Lung (tissue), 12 donors: Measurements from ENCODE around the gene GCNT2. TPM values are rescaled to one million over a fixed set of nuclear protein-coding genes. Genes with fewer than 3 reads are reported as not detected.

Source experiments
- ATAC-seq: fragments of 200-7000 bp; cut with Tn5 transposase; one replicate; pipeline ENCODE4 v1.9.1; 2020; ENCODE audit warnings: moderate number of reproducible peaks; ENCODE audit not compliant: insufficient read depth, low FRiP score
- DNase-seq, 3 donors: peaks; one replicate each; pipeline ENCODE4 v3.0.0-alpha.2; 2013 to 2017
- H3K27ac ChIP-seq, 2 donors: one replicate each; pipeline ENCODE4 v1.5.1; 2013; ENCODE audit warnings: mild to moderate bottlenecking in 2 of 2, moderate library complexity in 2 of 2, control low read depth in 1 of 2, inconsistent platforms in 1 of 2, low read depth in 1 of 2, low read length in 1 of 2
- H3K27me3 ChIP-seq, 3 donors: one replicate each; pipeline ENCODE4 v1.5.1; 2013; ENCODE audit warnings: low read length in 2 of 3; ENCODE audit not compliant: control insufficient read depth in 3 of 3, insufficient read depth in 3 of 3
- H3K36me3 ChIP-seq, 4 donors: one replicate each; pipeline ENCODE4 v1.5.1; 2013; ENCODE audit warnings: low read length in 4 of 4, mild to moderate bottlenecking in 1 of 4, moderate library complexity in 1 of 4; ENCODE audit not compliant: control insufficient read depth in 4 of 4, insufficient read depth in 4 of 4
- H3K4me1 ChIP-seq, 5 donors: one replicate each; pipeline ENCODE4 v1.5.1; 2013; ENCODE audit warnings: low read length in 5 of 5, mild to moderate bottlenecking in 2 of 5, moderate library complexity in 1 of 5; ENCODE audit not compliant: control insufficient read depth in 5 of 5, insufficient read depth in 5 of 5
- H3K4me3 ChIP-seq: one replicate; pipeline ENCODE4 v1.5.1; 2013; ENCODE audit warnings: mild to moderate bottlenecking, control low read depth, moderate library complexity
- H3K9ac ChIP-seq, 2 donors: one replicate each; pipeline ENCODE4 v1.5.1; 2013; ENCODE audit warnings: low read length in 2 of 2, control low read depth in 1 of 2; ENCODE audit not compliant: insufficient read depth in 1 of 2
- H3K9me3 ChIP-seq, 4 donors: one replicate each; pipeline ENCODE4 v1.5.1; 2013; ENCODE audit warnings: low read length in 3 of 4, mild to moderate bottlenecking in 1 of 4, moderate library complexity in 1 of 4; ENCODE audit not compliant: control insufficient read depth in 4 of 4, insufficient read depth in 3 of 4
- WGBS, 2 donors: extraction: QIAGEN DNeasy Blood & Tissue Kit; methylation state at CpG; one replicate each; pipeline ENCODE4 v1.1.7; 2013; 5-methylcytosine and 5-hydroxymethylcytosine counted together
- polyA plus RNA-seq, 2 donors: library from polyadenylated mRNA; stranded (reverse); fragments of 200-250 nt; gene quantifications; one replicate each; pipeline ENCODE4 v1.2.1, GENCODE V29; 2013
- total RNA-seq, 2 donors: library from RNA; depleted of rRNA in 1 of 2; stranded (reverse); fragments of >200 nt in 1 of 2; gene quantifications; one replicate each; pipeline ENCODE4 v1.2.1, GENCODE V29; 2014 to 2021
- TF ChIP-seq, protein P1 (sequence below): IDR thresholded peaks from 2 replicates; pipeline ENCODE4 v1.5.1; 2012; ENCODE audit warnings: mild to moderate bottlenecking; ENCODE audit errors: control extremely low read depth, extremely low read depth
- donor health status: control.
- donor health status: control.
- donor health status: Bipolar disorder and iron deficiency.
- donor health status: healthy.
- donor health status: DM: yes; HTN: yes; CAD: no.

The GCNT2 gene
- total and polyA plus RNA-seq, 4 donors: 7.8 to 57.4 (median 15.7) TPM

- H3K9ac ChIP-seq: no peak overlapping the region
- DNase-seq: no peak
- ATAC-seq: no peak
- H3K27me3 ChIP-seq: no peaks in the 10 kb centered on the region
- no peak overlapping the region for H3K27ac ChIP-seq
- TF ChIP-seq, protein P1, sequence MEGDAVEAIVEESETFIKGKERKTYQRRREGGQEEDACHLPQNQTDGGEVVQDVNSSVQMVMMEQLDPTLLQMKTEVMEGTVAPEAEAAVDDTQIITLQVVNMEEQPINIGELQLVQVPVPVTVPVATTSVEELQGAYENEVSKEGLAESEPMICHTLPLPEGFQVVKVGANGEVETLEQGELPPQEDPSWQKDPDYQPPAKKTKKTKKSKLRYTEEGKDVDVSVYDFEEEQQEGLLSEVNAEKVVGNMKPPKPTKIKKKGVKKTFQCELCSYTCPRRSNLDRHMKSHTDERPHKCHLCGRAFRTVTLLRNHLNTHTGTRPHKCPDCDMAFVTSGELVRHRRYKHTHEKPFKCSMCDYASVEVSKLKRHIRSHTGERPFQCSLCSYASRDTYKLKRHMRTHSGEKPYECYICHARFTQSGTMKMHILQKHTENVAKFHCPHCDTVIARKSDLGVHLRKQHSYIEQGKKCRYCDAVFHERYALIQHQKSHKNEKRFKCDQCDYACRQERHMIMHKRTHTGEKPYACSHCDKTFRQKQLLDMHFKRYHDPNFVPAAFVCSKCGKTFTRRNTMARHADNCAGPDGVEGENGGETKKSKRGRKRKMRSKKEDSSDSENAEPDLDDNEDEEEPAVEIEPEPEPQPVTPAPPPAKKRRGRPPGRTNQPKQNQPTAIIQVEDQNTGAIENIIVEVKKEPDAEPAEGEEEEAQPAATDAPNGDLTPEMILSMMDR: no peak
- no peak overlapping the region for H3K4me3 ChIP-seq
- peaks cover 0 to 2% (median under 1%) of the 10 kb centered on the region in 4 donors for H3K9me3 ChIP-seq
- no peaks in the 10 kb centered on the region for H3K36me3 ChIP-seq
- WGBS, 2 donors: 81 to 87% methylated on average over 14 of the region's 14 CpGs
- peaks cover 0 to 11% (median 6%) of the 10 kb centered on the region in 5 donors for H3K4me1 ChIP-seq
These were observed 70.4 kb downstream of the GCNT2 start for GRCh38 chr6:10591422-10592160.

GRCh38 chr6:10595731-10596664 lies 74.8 kb downstream of the GCNT2 start:
- peak overlapping the region in 1 of 2 donors; percentile 19 for H3K27ac ChIP-seq
- 73 to 78% methylated on average over 11 of the region's 11 CpGs for WGBS, 2 donors
- ATAC-seq (no peak), DNase-seq (no peak)
- no peak overlapping the region for H3K4me3 ChIP-seq
- H3K4me1 ChIP-seq: peaks cover 0 to 3% (median 0%) of the 10 kb centered on the region in 5 donors
- no peaks in the 10 kb centered on the region for H3K9me3 ChIP-seq
- H3K27me3 ChIP-seq: no peaks in the 10 kb centered on the region
- H3K36me3 ChIP-seq: no peaks in the 10 kb centered on the region
- TF ChIP-seq, protein P1: no peak
- H3K9ac ChIP-seq: no peak overlapping the region

GRCh38 chr6:10597499-10598001 lies 76.4 kb downstream of the GCNT2 start:
- Histone ChIP-seq H3K9me3 (no peaks in the 10 kb centered on the region), H3K4me3 (no peak overlapping the region), H3K36me3 (no peaks in the 10 kb centered on the region), H3K27ac (peak overlapping the region in 1 of 2 donors; percentile 33), H3K4me1 (peaks cover 0 to 6% (median 0%) of the 10 kb centered on the region in 5 donors), H3K9ac (no peak overlapping the region), H3K27me3 (no peaks in the 10 kb centered on the region)
- TF ChIP-seq, protein P1: no peak
- DNase-seq: no peak
- WGBS, 2 donors: 87 to 90% methylated on average over 5 of the region's 5 CpGs
- no peak for ATAC-seq
